Loucy (cell line): ENCODE measurements around the gene CDKN1C.

Source experiments
- EZH2phosphoT487 ChIP-seq: fragments of 200-600 bp; IDR thresholded peaks from 2 replicates; pipeline ENCODE4 v1.6.1; 2018; ENCODE audit warnings: antibody characterized with exemption, mild to moderate bottlenecking, moderate library complexity, borderline replicate concordance
- TF ChIP-seq, protein P1 (sequence below): fragments of 200-600 bp; sonication (generic); conservative IDR thresholded peaks from 2 replicates; pipeline ENCODE4 v1.5.1; 2014; ENCODE audit warnings: mild to moderate bottlenecking, antibody characterized with exemption, low read length

DNA sequence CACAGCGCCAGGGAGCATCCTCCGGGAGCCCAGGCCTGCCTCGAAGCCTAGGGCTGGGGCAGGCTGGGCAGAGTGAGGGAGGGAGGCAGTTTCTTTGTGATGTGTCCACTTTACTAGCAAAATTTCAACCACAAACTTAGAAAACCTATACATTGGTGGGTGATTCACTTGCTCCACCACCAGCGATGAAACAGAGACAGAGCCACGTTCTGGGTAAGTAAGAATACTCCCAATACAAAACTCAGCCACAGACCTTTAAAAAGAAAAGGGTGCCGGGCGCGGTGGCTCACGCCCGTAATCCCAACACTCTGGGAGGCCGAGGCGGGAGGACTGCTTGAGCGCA lies 22.3 kb downstream of the CDKN1C start:
- TF ChIP-seq, protein P1, sequence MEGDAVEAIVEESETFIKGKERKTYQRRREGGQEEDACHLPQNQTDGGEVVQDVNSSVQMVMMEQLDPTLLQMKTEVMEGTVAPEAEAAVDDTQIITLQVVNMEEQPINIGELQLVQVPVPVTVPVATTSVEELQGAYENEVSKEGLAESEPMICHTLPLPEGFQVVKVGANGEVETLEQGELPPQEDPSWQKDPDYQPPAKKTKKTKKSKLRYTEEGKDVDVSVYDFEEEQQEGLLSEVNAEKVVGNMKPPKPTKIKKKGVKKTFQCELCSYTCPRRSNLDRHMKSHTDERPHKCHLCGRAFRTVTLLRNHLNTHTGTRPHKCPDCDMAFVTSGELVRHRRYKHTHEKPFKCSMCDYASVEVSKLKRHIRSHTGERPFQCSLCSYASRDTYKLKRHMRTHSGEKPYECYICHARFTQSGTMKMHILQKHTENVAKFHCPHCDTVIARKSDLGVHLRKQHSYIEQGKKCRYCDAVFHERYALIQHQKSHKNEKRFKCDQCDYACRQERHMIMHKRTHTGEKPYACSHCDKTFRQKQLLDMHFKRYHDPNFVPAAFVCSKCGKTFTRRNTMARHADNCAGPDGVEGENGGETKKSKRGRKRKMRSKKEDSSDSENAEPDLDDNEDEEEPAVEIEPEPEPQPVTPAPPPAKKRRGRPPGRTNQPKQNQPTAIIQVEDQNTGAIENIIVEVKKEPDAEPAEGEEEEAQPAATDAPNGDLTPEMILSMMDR = no peak
- TF ChIP-seq EZH2phosphoT487 = no peak
